Erythroblast (primary cell): Measurements from ENCODE around the gene UBE2H.
"Not testable (repeated sequence)": the region's sequence is repeated elsewhere in the genome, so short reads cannot be mapped to it uniquely, and the experiment has no call there.

Source experiments
- DNase-seq, 2 experiments: peaks; one replicate each; lab custom pipeline; 2025; lab: John Stamatoyannopoulos, UW
- GATA1 ChIP-seq: IDR thresholded peaks from 2 replicates; pipeline ENCODE4 v1.6.1; 2011; ENCODE audit warnings: low read depth, mild to moderate bottlenecking, control low read depth, low read length, moderate library complexity
- POLR2A ChIP-seq: IDR thresholded peaks from 2 replicates; pipeline ENCODE4 v1.6.1; 2011; ENCODE audit warnings: mild to moderate bottlenecking, low read length

The UBE2H gene

DNA sequence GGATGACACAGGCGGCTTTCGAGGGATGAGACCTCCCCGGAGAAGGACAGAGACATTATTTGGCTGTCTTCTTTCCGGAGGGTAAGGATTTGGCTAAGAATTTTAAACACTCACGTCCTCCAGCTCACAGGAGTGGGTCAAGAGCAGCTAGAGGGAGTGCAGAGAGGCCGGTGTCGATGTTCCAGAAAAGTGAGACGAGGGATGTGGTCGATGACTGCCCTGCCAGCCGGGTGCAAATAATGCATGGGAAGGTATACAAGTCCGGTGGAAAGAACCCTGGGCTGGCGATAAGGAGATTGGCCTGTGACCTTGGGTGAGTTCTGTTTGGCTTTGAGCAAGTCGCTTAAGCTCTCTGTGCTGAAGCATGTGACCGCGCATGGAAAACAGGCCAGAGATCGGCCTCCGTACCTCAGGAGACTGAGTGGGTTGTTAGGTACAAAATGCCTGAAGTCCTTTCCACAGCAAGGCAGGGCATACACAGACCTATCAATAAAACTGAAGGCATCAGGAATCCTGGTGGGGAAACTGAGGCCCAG lies 149.1 kb downstream of the UBE2H start:
- TF ChIP-seq GATA1 (no peak), POLR2A (no peak)

DNA sequence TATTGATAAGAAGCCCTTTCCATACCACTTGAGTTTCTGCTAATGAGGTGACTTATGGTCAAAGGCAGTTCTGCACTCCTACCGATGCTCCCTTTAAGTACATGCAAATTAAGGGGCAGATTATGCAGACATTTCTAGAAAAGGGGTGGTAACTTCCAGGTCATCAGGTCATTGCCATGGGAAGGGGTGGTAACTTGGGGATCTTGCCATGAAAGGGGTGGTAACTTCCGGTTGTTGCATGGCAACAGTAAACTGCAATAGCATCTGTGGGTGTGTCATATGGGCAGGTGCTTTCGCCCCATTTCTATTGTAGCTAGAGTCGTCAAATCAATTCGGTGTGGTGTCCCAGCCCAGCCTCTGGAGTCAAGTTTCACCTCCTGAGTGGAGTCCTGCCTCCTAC lies 150.9 kb downstream of the UBE2H start:
- no peak for TF ChIP-seq GATA1
- no peak for TF ChIP-seq POLR2A

More for the DNA sequence above, 149.1 kb downstream of the UBE2H start:
- DNase-seq = no peak

DNA sequence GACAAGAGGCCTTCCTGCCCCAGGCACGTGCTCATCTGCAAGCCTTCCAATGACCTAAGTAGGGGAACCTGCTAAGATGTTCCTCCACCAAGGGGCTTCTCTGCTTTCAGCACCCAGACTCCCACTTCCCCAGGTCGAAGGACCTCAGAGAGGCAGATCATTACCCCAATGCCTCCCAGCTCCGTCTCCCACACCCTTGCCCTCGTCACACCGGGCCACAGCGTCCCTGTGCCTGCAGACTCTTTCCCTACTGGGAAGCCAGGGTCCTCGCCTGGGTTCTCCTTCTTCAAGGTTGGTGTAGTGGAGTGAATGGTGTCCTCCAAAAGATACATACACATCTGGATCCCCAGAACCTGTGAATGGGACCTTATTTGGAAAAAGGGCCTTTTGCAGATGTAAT lies 151.9 kb downstream of the UBE2H start:
- no peak for DNase-seq
- no peak for TF ChIP-seq GATA1
- TF ChIP-seq POLR2A = no peak

More for the DNA sequence above, 150.9 kb downstream of the UBE2H start:
- peak in 1 of 2 experiments; percentile 14 for DNase-seq

DNA sequence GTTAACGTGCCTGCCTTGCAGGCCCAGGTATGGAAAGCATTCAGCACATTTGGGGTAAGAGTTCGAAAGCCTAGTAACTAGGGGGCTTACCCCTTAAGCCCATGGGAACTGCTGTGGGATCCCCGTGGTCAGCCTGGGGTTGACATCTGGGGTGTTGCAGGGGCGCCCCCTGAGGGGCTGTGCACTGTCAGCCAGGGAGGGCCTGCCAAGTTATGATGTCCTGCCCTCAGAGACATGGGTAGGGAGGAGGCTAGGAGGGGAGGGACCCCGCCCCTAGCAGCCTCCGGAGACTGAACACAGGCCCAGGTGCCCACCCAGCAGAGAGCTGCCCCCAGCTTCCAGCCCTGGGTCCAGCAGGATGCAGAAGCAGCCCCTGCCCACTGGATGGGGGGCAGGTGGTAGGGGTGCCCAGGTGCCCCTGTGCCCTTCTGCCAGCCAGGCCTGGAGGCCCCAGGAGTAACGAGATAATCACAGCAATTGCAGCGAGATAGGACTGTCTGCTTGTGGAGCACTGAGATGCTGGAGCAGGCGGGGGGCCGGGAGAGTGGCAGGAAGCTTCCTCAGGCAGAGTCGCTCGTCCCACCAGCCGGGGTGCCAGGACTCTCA lies 153.3 kb downstream of the UBE2H start:
- no peak for TF ChIP-seq POLR2A
- DNase-seq = no peak

DNA sequence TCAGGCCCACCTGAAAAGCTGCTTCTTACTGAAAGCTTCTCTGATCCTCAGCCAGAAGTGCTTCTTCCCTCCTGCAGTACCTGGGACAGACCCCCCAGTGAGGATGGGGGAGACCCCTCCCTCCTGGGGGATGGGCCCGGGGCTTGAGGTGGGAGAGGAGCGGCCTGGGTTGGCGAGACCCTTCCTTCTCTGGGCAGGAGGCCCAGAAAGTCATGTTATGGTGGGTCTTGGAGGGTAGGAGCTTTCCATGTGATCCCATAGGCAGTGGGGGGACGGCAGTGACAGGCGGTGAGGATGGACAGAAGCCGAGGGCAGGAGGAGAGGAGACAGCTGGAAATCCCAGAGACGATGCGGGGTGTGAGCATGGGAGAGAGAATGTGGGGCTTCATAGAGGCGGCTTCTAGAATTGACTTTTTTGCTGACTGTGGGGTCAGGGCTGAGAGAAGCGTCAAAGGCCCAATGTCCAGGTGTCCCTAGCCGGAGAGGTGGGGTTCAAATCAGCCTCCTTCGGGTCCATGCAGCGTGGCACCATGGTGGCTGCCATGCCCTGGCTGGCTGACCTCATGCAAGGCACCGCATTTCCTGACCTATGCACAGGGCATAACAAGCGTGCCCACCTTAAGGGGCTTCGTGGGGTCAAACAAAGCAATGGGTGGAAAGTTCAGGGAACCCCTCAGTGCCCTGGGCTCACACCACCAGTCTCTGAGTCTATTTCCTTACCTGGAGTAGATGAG lies 154.0 kb downstream of the UBE2H start:
- TF ChIP-seq POLR2A (no peak), GATA1 (no peak)
- no peak for DNase-seq

DNA sequence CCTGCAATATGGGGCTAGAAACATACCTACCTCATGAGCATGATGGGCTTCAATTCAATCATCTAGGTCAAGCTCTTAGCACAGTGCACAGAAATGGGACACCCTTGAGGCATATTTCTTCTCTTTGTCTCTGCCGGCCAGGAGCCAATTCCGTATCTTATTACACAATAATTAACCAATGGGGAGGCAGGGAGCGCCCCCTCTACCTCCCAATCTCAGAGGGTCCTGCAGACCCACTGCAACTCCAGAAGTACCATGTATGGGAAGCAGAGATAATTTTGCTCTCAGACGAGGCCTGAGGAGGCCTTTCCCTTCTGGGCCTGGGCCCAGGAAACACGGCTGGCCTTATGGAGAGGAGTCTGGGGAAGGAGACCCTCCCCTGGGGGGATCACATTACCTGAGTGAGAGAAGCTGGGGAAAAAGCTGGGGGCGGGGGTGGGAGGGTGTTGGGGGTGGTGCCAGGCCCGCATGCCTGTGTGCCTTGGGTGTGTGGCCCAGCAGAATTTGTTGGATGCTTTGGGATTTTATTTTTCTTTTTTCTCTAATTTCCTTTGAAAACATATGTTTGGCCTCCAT lies 155.5 kb downstream of the UBE2H start:
- TF ChIP-seq POLR2A (no peak), GATA1 (no peak)
- no peak for DNase-seq

DNA sequence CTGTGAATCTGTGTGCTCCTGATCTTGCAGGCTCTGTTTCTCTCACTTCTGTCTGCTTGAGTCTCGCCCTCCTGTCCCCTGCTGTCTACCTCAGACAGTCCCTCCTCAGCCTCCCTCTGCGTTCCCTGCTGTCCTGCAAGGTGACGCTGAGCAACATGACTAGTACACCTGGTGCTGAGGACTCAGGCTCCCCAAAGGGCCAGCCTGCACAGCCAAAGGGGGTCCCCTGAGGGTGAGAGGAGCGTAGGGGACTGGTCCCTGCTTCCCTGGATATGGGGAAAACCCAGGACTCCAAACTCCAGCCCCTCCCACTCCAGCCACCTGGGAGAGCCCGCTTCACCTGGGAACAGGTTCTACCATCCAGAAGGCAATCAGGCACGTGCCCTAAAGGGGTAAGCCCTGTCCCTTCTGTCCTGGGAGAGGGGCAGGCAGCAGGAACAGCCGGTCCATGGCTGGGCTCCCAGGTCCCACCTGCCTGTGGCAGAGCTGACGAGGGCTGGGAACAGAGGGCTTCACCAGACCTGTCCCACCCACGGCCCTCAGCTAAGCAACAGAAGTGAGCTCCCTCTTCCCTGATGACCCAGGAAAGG lies 156.5 kb downstream of the UBE2H start:
- TF ChIP-seq POLR2A (no peak), GATA1 (no peak)
- no peak for DNase-seq

DNA sequence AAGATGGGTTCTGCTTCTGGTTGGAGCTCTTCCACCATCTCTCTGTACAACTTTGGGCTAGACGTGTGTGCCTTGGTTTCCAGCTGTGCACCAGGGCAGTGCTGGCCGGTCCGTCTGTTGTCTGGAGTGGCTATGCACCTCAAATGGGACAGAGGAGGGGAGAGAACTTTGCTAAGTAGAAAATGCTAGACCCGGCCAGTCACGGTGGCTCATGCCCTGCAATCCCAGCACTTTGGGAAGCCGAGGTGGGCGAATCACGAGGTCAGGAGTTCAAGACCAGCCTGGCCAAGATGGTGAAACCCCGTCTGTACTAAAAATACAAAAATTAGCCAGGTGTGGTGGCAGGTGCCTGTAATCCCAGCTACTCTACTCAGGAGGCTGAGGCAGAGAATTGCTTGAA lies 158.3 kb downstream of the UBE2H start:
- not testable (repeated sequence) for DNase-seq

DNA sequence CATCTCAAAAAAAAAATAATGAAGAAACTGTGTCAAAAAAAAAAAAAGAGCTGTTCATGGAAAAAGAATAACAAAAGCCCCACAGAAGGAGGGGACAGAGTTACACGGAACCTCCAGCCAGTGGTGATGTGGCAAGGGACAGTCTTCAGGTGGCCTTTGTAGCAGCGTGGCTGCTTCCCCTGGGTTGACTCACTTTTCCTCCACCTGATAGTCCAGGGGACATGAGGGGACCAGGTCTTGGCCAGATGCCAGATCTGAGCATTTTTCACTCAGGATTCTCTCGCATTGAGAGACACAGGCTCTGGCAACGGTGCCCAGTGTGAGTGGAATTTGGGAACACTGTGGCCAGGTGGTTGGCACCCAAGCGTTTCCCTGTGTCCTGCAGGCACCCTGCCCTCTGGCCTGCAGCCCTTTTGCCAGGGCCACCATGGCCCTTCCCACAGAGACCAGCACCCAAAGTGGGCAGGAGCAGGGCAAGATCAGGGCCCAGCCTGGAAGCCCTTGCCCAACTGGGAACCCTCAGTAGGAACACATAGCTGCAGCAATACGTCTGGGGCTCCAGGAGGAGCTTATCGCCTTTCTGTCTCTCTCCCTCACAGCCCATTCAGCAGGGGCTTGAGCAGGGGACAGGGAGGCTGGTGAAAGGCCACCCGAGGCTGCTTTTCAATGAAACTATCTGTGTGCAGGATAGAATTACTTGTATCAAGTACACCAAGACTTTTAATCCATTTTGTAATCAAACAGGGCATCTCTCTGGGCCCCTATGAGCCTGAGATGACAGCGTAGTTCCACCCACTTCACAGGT lies 159.1 kb downstream of the UBE2H start:
- no peak for DNase-seq
- TF ChIP-seq POLR2A (no peak), GATA1 (no peak)

DNA sequence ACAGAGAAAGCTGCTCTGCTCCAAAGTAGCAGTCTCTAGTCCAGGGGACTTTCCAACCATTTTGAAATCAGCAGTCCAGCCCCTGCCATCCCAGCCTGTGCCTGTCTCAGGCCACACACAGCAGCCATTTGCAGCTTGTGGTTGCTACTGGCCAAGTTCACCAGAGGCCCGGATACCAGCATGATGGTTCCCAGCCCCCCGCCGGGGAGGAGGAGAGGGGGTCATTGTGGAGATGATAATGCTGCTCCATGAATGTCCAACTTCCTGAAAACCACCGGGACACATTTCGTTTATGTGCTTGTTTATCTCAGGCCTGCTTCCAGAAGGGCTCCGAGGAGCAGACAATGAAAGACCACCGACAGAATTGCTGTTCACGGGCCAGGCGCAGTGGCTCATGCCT lies 160.0 kb downstream of the UBE2H start:
- DNase-seq = no peak
- TF ChIP-seq GATA1 (no peak), POLR2A (no peak)

DNA sequence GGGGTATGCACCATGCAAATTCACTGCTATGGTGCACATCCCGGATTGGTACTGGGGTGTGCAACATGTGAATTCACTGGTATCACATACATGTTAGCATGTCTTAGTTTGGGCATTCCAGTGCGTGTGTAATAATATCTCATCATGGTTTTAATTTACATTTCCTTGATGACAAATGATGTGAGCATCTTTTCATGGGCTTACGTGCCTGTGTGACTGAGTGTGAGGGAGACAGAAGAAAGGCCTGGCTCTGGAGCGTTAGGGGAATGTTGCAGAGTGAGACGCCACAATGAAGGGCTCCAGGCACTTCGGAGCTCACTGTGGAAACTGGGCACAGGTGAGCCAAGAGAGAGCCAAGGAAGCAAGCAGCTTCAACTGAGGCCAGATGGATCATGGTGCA lies 162.6 kb downstream of the UBE2H start:
- TF ChIP-seq GATA1 (no peak), POLR2A (no peak)
- DNase-seq = no peak

DNA sequence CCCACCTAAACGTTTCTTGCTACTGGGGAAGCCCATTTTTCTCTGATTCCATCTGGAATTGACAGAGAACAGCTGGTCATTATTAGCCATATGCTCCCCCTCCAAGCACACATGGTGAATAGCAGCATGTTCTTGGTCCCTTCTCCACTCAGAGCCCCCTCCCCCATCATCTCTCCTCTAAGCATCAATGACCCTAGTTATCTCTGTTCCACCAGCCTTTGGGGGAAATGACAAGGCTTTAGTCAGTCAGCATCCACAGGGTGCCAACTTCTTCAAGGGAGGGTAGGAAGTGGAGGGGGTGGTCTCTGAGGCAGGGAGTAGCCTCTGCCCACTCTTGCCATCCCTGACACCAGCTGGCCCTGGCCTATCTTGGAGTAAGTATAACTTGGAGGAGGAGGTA lies 163.1 kb downstream of the UBE2H start:
- no peak for DNase-seq
- TF ChIP-seq GATA1 = no peak

DNA sequence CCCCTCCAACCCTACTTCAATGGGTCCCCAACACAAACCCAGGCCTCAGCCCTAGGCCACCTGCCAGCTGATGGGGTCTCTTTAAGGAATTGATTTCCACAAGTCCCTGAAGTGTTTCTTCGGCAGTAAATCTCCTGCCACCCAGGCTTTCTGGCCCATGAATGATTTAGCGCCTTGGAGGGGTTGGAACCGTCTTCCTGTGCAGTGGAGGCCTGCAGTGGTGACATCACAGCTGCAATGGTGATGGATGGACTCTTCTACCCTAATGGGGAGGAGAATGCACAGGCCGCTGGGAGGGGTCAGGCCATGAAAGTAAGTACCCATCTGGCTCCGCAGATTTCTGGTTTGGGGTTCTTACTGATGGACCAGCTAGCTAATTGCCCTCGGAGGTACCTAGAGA lies 163.8 kb downstream of the UBE2H start:
- DNase-seq = no peak
- TF ChIP-seq POLR2A = no peak
- no peak for TF ChIP-seq GATA1

DNA sequence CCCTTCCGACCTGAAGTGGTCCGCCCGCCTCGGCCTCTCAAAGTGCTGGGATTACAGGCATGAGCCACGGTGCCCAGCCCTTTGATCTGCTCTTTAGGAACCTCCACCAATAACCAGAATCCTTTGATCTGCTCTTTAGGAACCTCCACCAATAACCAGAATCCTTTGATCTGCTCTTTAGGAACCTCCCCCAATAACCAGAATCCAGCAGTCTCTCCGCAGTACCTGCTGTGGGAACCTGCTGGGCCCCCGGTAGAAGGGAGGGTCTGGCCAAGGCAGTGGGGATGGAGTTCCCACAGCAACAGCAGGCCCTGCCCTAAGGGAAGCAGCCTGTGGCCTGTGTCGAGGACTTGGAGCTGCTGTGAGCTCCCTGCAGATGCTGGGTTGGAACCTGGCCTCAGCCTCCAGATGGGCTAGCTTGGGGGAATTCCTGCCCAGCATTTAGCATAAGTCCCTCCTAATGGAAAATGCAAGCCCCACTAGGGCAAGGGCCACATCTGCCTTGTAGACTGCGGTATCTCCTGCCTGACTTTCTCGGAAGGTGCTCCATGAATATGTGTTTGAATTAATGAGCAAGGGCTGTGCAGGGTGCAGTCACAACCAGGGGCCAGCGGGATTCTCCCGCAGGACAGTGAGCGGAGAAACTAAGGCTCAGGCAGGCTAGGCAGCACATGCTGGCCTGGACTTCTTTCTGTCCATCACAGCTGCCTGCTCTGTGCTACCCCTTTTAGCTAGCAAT lies 165.8 kb downstream of the UBE2H start:
- DNase-seq = no peak
- TF ChIP-seq POLR2A (no peak), GATA1 (no peak)
